NB4 (cell line): Measurements from ENCODE around the gene METTL27.

Source experiments
- POLR2A ChIP-seq: IDR thresholded peaks from 2 replicates; pipeline ENCODE4 v1.6.1; 2011; ENCODE audit warnings: mild to moderate bottlenecking; ENCODE audit not compliant: insufficient read length; ENCODE audit errors: extremely low read depth
- TF ChIP-seq, protein P1 (sequence below): IDR thresholded peaks from one replicate; pipeline ENCODE4 v1.5.1; 2012; ENCODE audit warnings: low read depth, low read length

DNA sequence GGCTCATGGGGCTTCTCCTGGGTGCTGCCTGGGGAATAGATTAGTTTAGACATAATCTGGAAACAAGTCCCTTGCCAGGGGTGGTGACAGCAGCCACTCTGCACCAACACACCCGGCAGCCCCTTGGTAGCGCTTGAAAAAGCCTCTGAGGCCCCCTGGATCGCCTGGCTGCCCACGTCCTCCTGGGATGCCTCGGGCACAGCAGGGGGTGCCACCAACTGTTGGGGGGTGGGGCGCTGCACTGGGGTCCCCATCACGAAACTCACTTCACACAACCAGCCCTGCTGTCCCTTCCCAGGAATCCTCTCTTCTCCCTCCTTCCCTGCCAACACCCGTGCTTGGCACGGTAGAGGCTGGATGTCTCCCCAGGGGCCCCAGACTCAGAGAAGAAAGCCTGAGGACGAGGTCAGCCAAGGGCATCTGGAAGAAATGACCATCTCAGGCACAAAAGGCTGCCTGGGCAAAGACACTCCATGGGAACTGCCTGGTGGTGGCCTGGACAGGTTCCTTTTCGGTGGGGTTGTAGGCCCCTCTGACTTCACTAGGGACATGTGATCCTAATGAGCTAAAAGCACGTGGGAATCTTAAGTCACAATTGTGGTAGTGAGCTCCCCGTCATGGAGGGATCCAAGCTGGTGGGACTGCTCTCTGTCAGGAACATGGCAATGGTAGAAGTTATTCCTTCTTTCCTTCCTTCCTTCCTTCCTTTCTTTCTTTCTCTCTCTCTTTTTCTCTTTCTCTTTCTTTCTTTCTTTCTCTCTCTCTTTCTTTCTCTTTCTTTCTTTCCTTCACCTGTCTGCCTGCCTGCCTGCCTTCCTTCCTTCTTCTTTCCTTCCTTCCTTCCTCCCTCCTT lies 30.0 kb upstream of the METTL27 start:
- no peak for TF ChIP-seq POLR2A
- TF ChIP-seq, protein P1, sequence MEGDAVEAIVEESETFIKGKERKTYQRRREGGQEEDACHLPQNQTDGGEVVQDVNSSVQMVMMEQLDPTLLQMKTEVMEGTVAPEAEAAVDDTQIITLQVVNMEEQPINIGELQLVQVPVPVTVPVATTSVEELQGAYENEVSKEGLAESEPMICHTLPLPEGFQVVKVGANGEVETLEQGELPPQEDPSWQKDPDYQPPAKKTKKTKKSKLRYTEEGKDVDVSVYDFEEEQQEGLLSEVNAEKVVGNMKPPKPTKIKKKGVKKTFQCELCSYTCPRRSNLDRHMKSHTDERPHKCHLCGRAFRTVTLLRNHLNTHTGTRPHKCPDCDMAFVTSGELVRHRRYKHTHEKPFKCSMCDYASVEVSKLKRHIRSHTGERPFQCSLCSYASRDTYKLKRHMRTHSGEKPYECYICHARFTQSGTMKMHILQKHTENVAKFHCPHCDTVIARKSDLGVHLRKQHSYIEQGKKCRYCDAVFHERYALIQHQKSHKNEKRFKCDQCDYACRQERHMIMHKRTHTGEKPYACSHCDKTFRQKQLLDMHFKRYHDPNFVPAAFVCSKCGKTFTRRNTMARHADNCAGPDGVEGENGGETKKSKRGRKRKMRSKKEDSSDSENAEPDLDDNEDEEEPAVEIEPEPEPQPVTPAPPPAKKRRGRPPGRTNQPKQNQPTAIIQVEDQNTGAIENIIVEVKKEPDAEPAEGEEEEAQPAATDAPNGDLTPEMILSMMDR, result no peak
